ENCODE results near the gene VPS37C.

The VPS37C gene

GRCh38 chr11:61155312-61155711 is 5.9 kb downstream of the VPS37C start:
- no peak for DNase-seq (ENCODE audit: low read depth in 1 of 2, low spot score in 1 of 2)

GRCh38 chr11:61154528-61154927 is 6.7 kb downstream of the VPS37C start:
- no peak for DNase-seq (ENCODE audit: low read depth in 1 of 2, low spot score in 1 of 2)

- DNase-seq (ENCODE audit: low read depth in 1 of 2, low spot score in 1 of 2), result no peak
Observed at GRCh38 chr11:61153593-61154095, 7.6 kb downstream of the VPS37C start.

GRCh38 chr11:61152816-61153592 is 8.2 kb downstream of the VPS37C start:
- no peak for DNase-seq (ENCODE audit: low read depth in 1 of 2, low spot score in 1 of 2)

- no peak for DNase-seq (ENCODE audit: low read depth in 1 of 2, low spot score in 1 of 2)
Observed at GRCh38 chr11:61151545-61152252, 9.5 kb downstream of the VPS37C start.

- DNase-seq (ENCODE audit: low read depth in 1 of 2, low spot score in 1 of 2), result no peak
Observed at GRCh38 chr11:61150706-61151544, 10.3 kb downstream of the VPS37C start.

GRCh38 chr11:61149624-61150615 is 11.3 kb downstream of the VPS37C start:
- DNase-seq (ENCODE audit: low read depth in 1 of 2, low spot score in 1 of 2), result no peak

GRCh38 chr11:61147791-61148620 is 13.2 kb downstream of the VPS37C start:
- DNase-seq (ENCODE audit: low read depth in 1 of 2, low spot score in 1 of 2), result no peak

- no peak for DNase-seq (ENCODE audit: low read depth in 1 of 2, low spot score in 1 of 2)
Observed at GRCh38 chr11:61147271-61147670, 14.0 kb downstream of the VPS37C start.

- DNase-seq (ENCODE audit: low read depth in 1 of 2, low spot score in 1 of 2), result no peak
Observed at GRCh38 chr11:61146416-61146815, 14.8 kb downstream of the VPS37C start.

- no peak for DNase-seq (ENCODE audit: low read depth in 1 of 2, low spot score in 1 of 2)
Observed at GRCh38 chr11:61145228-61146005, 15.8 kb downstream of the VPS37C start.

- DNase-seq (ENCODE audit: low read depth in 1 of 2, low spot score in 1 of 2), result no peak
Observed at GRCh38 chr11:61144511-61145179, 16.6 kb downstream of the VPS37C start.

GRCh38 chr11:61142424-61142823 is 18.8 kb downstream of the VPS37C start:
- DNase-seq (ENCODE audit: low read depth in 1 of 2, low spot score in 1 of 2), result no peak

- no peak for DNase-seq (ENCODE audit: low read depth in 1 of 2, low spot score in 1 of 2)
Observed at GRCh38 chr11:61141601-61142028, 19.6 kb downstream of the VPS37C start.

- no peak for DNase-seq (ENCODE audit: low read depth in 1 of 2, low spot score in 1 of 2)
Observed at GRCh38 chr11:61140416-61140815, 20.8 kb downstream of the VPS37C start.

GRCh38 chr11:61139387-61139786 is 21.8 kb downstream of the VPS37C start:
- no peak for DNase-seq (ENCODE audit: low read depth in 1 of 2, low spot score in 1 of 2)

- no peak for DNase-seq (ENCODE audit: low read depth in 1 of 2, low spot score in 1 of 2)
Observed at GRCh38 chr11:61138935-61139334, 22.3 kb downstream of the VPS37C start.

- DNase-seq (ENCODE audit: low read depth in 1 of 2, low spot score in 1 of 2), result no peak
Observed at GRCh38 chr11:61134801-61135257, 26.4 kb downstream of the VPS37C start.
